SK-N-MC (cell line): ENCODE data around the gene HEPN1.

Source experiments
- DNase-seq: peaks from one replicate; pipeline ENCODE4 v3.0.0-alpha.2; 2011; ENCODE audit warnings: low read depth, low spot score
- H3K27ac ChIP-seq: fragments of 200-600 bp; sonication (generic); 2 replicates; pipeline ENCODE4 v1.5.1; 2016; ENCODE audit warnings: mixed run types
- H3K36me3 ChIP-seq: fragments of 200-600 bp; sonication (generic); 2 replicates; pipeline ENCODE4 v1.6.1; 2017; ENCODE audit warnings: antibody characterized with exemption, low read length, mixed read lengths; ENCODE audit not compliant: insufficient read depth
- H3K4me3 ChIP-seq: fragments of 200-600 bp; sonication (generic); 2 replicates; pipeline ENCODE4 v1.5.1; 2016
- H3K9ac ChIP-seq: fragments of 200-600 bp; sonication (generic); 2 replicates; pipeline ENCODE4 v1.8.0; 2017; ENCODE audit warnings: mixed run types, mixed read lengths; ENCODE audit not compliant: insufficient read length
- H3K9me3 ChIP-seq: fragments of 200-600 bp; sonication (generic); 2 replicates; pipeline ENCODE4 v1.6.1; 2017; ENCODE audit warnings: low read depth, mild to moderate bottlenecking, antibody characterized with exemption, low read length, moderate library complexity, mixed read lengths
- EZH2 ChIP-seq: fragments of 200-600 bp; sonication (generic); IDR thresholded peaks from one replicate; pipeline ENCODE4 v1.6.1; 2017; ENCODE audit warnings: antibody characterized with exemption
- FOXP2 ChIP-seq: optimal IDR thresholded peaks from 2 replicates; pipeline ENCODE3; 2011; ENCODE audit warnings: mild to moderate bottlenecking, moderate library complexity; ENCODE audit not compliant: insufficient read depth; ENCODE audit errors: extremely low read length, control extremely low read depth
- POLR2AphosphoS5 ChIP-seq: IDR thresholded peaks from 2 replicates; pipeline ENCODE4 v1.6.1; 2012; ENCODE audit warnings: mild to moderate bottlenecking, low read depth, low read length, borderline replicate concordance

The HEPN1 gene

DNA sequence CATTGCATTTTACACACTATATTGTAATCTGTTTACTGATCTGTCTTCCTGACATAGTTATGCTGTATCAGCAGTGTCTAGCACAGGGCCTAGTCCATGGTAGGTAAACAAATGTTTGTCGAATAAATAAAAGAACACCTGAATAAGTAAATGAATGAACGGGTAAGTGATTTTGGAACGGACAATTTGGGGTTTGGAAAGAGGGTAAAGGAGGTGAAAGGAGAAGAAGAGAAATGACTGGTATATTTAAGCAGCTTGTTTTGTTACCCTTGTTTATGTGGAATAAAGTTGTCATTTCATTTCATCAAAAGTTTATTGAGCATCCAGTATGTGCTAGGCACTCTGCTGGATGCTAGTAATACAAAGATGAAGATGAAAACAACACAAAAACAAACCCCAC is at the start of gene HEPN1:
Gene HEPN1, plus strand, starts transcription at position 301 of the 400 bp plus-strand sequence.
- H3K27ac ChIP-seq, result no peak within 1 kb of the TSS
- no peak for DNase-seq
- H3K9ac ChIP-seq, result no peak within 1 kb of the TSS
- H3K36me3 ChIP-seq, result no peaks in the 10 kb centered on the region
- H3K9me3 ChIP-seq, result no peaks in the 10 kb centered on the region
- no peak for TF ChIP-seq EZH2
- H3K4me3 ChIP-seq, result no peak within 1 kb of the TSS

DNA sequence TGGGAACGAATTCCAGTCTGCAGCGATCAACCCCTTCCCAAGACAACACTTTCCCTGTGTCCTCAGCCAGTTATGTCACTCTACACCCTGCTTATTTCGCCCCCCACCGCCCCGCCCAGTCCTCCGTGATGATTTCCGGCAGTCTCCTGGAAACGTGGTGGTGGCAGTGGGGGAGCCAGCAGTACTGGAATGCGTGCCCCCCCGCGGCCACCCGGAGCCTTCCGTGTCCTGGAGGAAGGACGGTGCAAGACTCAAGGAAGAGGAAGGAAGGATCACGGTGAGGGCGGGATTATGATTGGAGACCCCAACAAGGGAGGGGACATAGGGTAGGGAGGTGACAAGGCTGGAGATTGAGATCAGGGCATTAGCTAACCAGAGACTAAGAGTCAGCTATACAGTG is 49.7 kb upstream of the HEPN1 start:
- H3K9me3 ChIP-seq, result no peaks in the 10 kb centered on the region
- no peak overlapping the region for H3K27ac ChIP-seq
- no peak for DNase-seq
- TF ChIP-seq EZH2 (no peak), POLR2AphosphoS5 (no peak), FOXP2 (no peak)
- no peak overlapping the region for H3K9ac ChIP-seq
- H3K4me3 ChIP-seq, result no peak overlapping the region
- H3K36me3 ChIP-seq, result no peaks in the 10 kb centered on the region

DNA sequence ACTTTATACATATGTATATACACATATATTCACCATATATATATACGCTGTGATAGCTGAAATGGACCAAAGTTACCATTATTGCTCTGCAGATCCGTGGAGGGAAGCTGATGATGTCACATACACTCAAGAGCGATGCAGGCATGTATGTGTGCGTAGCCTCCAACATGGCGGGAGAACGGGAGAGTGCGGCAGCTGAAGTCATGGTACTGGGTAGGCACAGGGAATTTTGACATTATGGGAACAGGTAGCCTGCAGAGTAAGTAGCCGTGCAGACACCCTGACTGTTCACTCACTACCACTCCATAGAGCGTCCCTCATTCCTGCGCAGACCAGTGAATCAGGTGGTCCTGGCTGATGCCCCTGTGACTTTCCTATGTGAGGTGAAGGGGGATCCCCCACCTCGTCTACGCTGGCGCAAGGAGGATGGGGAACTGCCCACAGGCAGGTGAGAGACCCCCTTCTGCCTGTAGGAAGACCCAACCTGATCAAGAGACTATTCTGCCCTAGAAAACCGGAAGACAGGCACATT is 49.1 kb upstream of the HEPN1 start:
- DNase-seq, result no peak
- no peak overlapping the region for H3K4me3 ChIP-seq
- no peaks in the 10 kb centered on the region for H3K36me3 ChIP-seq
- no peak overlapping the region for H3K27ac ChIP-seq
- TF ChIP-seq POLR2AphosphoS5, result no peak
- no peak for TF ChIP-seq EZH2
- TF ChIP-seq FOXP2, result no peak
- H3K9me3 ChIP-seq, result no peaks in the 10 kb centered on the region
- H3K9ac ChIP-seq, result no peak overlapping the region

DNA sequence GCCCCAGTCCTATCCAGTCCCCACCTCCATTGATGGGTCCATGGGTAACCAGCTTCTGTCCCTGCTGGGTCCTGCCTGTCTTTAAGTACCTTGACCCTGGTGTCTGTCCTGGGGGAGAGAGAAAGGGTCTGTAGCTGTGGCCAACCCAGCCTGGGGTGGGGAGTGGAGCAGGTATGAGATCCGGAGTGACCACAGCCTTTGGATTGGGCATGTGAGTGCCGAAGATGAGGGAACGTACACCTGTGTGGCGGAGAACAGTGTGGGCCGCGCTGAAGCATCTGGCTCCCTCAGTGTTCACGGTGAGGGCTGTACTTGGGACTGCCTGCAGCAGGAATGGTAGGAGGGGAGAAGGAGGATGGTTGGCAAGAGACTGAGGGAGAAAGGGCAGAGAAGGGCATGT is 48.6 kb upstream of the HEPN1 start:
- TF ChIP-seq FOXP2 (no peak), EZH2 (no peak), POLR2AphosphoS5 (no peak)
- Histone ChIP-seq H3K36me3 (no peaks in the 10 kb centered on the region), H3K4me3 (no peak overlapping the region), H3K27ac (no peak overlapping the region), H3K9ac (no peak overlapping the region), H3K9me3 (no peaks in the 10 kb centered on the region)
- no peak for DNase-seq

DNA sequence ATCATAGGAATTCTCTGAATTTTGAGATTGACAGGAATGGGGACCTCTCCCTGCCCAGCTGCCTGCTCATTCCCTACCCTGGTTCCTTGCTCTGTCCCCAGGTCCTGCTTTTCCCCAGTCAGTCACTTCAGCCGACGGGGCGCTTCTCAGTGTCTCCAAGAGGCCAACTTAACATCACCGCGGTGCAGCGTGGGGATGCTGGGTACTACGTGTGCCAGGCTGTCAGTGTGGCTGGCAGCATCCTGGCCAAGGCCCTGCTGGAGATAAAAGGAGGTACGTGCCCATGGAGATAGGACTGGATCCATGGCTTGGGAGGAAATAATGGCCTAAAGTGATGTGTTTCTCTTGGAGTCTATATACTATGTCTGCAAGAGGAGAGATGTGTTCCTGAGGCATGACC is 46.8 kb upstream of the HEPN1 start:
- Histone ChIP-seq H3K9ac (no peak overlapping the region), H3K4me3 (no peak overlapping the region), H3K9me3 (no peaks in the 10 kb centered on the region), H3K36me3 (no peaks in the 10 kb centered on the region), H3K27ac (no peak overlapping the region)
- TF ChIP-seq EZH2, result no peak
- no peak for TF ChIP-seq FOXP2
- TF ChIP-seq POLR2AphosphoS5, result no peak
- no peak for DNase-seq

DNA sequence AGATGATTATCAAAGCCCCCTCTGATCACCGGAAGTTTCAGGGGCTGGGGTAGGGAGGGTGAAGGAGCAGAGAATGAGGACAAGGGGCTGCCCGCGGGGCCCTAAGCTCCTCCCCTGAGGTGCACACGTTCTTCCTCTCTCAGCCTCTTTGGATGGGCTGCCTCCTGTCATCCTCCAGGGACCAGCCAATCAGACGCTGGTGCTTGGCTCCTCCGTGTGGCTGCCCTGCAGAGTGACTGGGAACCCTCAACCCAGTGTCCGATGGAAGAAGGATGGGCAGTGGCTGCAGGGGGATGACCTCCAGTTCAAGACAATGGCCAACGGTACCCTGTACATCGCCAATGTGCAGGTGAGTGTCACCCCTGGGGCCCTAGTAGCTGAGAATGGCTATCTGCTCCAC is 46.3 kb upstream of the HEPN1 start:
- no peak for DNase-seq
- Histone ChIP-seq H3K36me3 (no peaks in the 10 kb centered on the region), H3K27ac (no peak overlapping the region), H3K9ac (no peak overlapping the region), H3K9me3 (no peaks in the 10 kb centered on the region), H3K4me3 (no peak overlapping the region)
- TF ChIP-seq EZH2 (no peak), FOXP2 (no peak), POLR2AphosphoS5 (no peak)

DNA sequence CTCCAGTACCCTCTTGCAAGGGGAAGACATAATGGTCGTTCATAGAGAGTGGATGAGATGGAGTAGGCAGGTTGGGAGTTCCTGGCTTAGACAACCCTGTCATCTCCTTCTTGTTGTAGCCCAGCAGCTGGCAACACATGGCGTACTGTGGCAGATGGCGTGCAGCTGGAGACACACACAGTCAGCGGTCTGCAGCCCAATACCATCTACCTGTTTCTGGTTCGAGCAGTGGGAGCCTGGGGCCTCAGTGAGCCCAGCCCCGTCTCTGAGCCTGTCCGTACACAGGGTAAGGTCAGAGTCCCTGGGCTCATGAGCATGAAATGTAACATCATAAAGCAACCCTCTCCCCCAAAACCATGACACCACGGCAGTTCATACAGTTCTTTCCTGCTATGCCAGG is 45.1 kb upstream of the HEPN1 start:
- TF ChIP-seq FOXP2, result no peak
- TF ChIP-seq EZH2, result no peak
- TF ChIP-seq POLR2AphosphoS5, result no peak
- no peak overlapping the region for H3K27ac ChIP-seq
- no peaks in the 10 kb centered on the region for H3K9me3 ChIP-seq
- H3K36me3 ChIP-seq, result no peaks in the 10 kb centered on the region
- no peak overlapping the region for H3K9ac ChIP-seq
- DNase-seq, result no peak
- no peak overlapping the region for H3K4me3 ChIP-seq

DNA sequence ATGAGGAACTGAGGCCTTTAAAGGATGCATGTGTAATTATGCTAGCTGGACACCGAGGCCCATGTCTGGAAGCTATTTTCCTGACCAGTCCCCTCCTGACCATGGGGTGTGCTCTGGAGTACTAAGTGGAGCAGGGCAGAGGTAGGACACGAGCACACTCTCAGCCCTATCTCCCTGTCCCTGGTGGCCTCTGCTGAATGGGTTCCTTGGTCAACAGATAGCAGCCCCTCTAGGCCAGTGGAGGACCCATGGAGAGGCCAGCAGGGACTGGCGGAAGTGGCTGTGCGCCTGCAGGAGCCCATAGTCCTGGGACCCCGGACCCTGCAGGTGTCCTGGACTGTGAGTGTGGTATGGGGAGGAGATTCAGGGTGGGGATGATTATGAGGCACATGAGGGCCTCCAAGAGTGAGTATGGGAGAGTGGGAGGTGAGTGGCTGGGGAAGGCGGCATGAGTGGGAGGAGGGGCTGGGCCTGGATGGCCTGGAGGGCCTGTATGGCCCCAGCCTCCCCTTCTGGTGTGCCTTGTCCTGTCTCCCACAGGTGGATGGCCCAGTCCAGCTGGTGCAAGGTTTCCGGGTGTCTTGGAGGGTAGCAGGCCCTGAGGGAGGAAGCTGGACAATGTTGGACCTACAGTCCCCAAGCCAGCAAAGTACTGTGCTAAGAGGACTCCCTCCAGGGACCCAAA is 44.3 kb upstream of the HEPN1 start:
- no peaks in the 10 kb centered on the region for H3K36me3 ChIP-seq
- TF ChIP-seq POLR2AphosphoS5, result no peak
- TF ChIP-seq EZH2, result no peak
- TF ChIP-seq FOXP2, result no peak
- H3K9me3 ChIP-seq, result no peaks in the 10 kb centered on the region
- no peak for DNase-seq
- H3K27ac ChIP-seq, result no peak overlapping the region
- no peak overlapping the region for H3K9ac ChIP-seq
- H3K4me3 ChIP-seq, result no peak overlapping the region

DNA sequence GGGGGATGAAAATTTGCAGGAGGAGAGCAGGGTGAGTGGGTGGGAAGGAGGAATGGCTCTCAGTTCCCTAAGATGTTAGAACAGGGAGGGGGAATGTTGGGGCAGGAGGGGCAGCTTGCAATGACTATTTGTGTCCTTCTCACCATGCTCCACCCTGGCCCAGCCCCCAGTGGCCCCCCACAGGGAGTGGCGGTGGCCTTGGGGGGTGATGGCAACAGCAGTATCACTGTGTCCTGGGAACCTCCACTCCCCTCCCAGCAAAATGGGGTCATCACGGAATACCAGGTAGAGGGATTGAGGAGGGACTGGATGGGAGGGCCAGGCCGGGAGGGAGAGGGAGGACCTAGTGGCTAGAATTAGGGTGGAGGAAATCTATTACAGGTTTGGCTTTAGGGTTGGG is 43.6 kb upstream of the HEPN1 start:
- Histone ChIP-seq H3K27ac (no peak overlapping the region), H3K4me3 (peak overlapping the region; percentile 97; the same call in 1 of the 2 replicates), H3K36me3 (no peaks in the 10 kb centered on the region), H3K9me3 (no peaks in the 10 kb centered on the region), H3K9ac (no peak overlapping the region)
- DNase-seq, result no peak
- TF ChIP-seq EZH2 (no peak), FOXP2 (no peak), POLR2AphosphoS5 (no peak)
